Nephron progenitor cell (in vitro differentiated cells): Measurements from ENCODE around the gene TTC23.

Source experiments
- DNase-seq: peaks from one replicate; pipeline ENCODE4 v3.0.0; 2021
- H3K27ac Mint-ChIP-seq: 2 replicates; pipeline ENCODE4 v1.8.0; 2021; ENCODE audit warnings: mild to moderate bottlenecking, moderate library complexity, mixed read lengths
- H3K27me3 Mint-ChIP-seq: 2 replicates; pipeline ENCODE4 v1.8.0; 2021; ENCODE audit warnings: mild to moderate bottlenecking, low read depth, mixed read lengths; ENCODE audit not compliant: poor library complexity
- H3K36me3 Mint-ChIP-seq: 2 replicates; pipeline ENCODE4 v1.8.0; 2021; ENCODE audit warnings: low read depth, mixed read lengths
- H3K4me1 Mint-ChIP-seq: 2 replicates; pipeline ENCODE4 v1.8.0; 2021; ENCODE audit warnings: mixed read lengths
- H3K4me3 Mint-ChIP-seq: 2 replicates; pipeline ENCODE4 v1.8.0; 2021; ENCODE audit warnings: mild to moderate bottlenecking, moderate library complexity, mixed read lengths
- H3K9me3 Mint-ChIP-seq: 2 replicates; pipeline ENCODE4 v1.8.0; 2021; ENCODE audit warnings: mild to moderate bottlenecking, moderate library complexity, mixed read lengths
- TF ChIP-seq, protein P1 (sequence below): fragments of 200-600 bp; sonication (generic); IDR thresholded peaks from 2 replicates; pipeline ENCODE4 v1.5.0; 2021; ENCODE audit warnings: antibody characterized with exemption

The TTC23 gene

DNA sequence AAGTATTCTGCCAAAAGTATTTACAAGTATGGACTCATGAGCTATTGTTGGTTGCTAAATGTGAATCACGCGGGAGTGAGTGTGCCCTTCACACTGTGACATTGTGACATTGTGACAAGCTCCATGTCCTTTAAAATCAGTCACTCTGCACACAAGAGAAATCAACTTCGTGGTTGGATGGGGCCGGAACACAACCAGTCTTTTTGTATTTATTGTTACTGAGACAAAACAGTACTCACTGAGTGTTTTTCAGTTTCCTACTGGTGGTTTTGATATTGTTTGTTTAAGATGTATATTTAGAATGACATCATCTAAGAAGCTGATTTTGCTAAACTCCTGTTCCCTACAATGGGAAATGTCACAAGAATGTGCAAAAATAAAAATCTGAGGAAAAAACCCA lies 114.2 kb downstream of the TTC23 start:
- no peak for DNase-seq
- no peak overlapping the region for H3K4me3 Mint-ChIP-seq
- H3K27ac Mint-ChIP-seq, result no peak overlapping the region
- peaks cover 2% of the 10 kb centered on the region for H3K27me3 Mint-ChIP-seq
- H3K36me3 Mint-ChIP-seq, result peaks cover 55% of the 10 kb centered on the region
- peaks cover 4% of the 10 kb centered on the region for H3K9me3 Mint-ChIP-seq
- H3K4me1 Mint-ChIP-seq, result peaks cover 23% of the 10 kb centered on the region
- TF ChIP-seq, protein P1, sequence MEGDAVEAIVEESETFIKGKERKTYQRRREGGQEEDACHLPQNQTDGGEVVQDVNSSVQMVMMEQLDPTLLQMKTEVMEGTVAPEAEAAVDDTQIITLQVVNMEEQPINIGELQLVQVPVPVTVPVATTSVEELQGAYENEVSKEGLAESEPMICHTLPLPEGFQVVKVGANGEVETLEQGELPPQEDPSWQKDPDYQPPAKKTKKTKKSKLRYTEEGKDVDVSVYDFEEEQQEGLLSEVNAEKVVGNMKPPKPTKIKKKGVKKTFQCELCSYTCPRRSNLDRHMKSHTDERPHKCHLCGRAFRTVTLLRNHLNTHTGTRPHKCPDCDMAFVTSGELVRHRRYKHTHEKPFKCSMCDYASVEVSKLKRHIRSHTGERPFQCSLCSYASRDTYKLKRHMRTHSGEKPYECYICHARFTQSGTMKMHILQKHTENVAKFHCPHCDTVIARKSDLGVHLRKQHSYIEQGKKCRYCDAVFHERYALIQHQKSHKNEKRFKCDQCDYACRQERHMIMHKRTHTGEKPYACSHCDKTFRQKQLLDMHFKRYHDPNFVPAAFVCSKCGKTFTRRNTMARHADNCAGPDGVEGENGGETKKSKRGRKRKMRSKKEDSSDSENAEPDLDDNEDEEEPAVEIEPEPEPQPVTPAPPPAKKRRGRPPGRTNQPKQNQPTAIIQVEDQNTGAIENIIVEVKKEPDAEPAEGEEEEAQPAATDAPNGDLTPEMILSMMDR, result no peak

DNA sequence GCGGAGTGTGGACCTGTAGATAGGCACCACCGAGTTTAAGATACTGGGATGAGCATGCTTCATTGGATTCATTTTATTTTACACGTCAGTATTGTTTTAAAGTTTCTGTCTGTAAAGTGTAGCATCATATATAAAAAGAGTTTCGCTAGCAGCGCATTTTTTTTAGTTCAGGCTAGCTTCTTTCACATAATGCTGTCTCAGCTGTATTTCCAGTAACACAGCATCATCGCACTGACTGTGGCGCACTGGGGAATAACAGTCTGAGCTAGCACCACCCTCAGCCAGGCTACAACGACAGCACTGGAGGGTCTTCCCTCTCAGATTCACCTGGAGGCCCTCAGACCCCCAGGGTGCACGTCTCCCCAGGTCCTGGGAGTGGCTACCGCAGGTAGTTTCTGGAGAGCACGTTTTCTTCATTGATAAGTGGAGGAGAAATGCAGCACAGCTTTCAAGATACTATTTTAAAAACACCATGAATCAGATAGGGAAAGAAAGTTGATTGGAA lies 115.0 kb downstream of the TTC23 start:
- Mint-ChIP-seq H3K9me3 (peaks cover 4% of the 10 kb centered on the region), H3K36me3 (peaks cover 57% of the 10 kb centered on the region), H3K4me1 (peaks cover 30% of the 10 kb centered on the region), H3K27me3 (peaks cover 2% of the 10 kb centered on the region), H3K4me3 (no peak overlapping the region), H3K27ac (peak overlapping the region; percentile 6)
- no peak for DNase-seq
- TF ChIP-seq, protein P1, result no peak

DNA sequence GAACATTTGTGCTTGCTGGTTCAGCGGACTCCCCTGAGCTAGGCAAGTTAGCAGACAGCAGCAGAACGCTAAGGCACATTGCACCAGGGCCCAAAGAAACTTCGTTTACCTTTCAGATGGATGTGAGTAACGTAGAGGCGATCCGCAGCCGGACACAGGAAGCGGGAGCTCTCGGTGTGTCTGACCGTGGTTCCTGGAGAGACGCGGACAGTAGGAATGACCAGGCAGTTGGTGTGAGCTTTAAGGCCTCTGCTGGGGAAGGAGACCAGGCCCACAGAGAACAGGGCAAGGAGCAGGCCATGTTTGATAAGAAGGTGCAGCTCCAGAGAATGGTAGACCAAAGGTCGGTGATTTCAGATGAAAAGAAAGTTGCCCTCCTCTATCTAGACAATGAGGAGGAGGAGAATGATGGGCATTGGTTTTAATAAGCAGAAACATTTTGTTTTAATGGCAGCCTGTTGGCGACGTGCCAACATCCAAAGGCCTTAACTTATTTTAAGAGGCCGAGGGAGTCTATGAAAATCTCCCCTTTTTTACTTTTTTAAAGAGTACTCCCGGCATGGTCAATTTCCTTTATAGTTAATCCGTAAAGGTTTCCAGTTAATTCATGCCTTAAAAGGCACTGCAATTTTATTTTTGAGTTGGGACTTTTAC lies 116.6 kb downstream of the TTC23 start:
- H3K4me1 Mint-ChIP-seq, result peaks cover 30% of the 10 kb centered on the region
- H3K36me3 Mint-ChIP-seq, result peaks cover 65% of the 10 kb centered on the region
- peak overlapping the region; percentile 29 for H3K27ac Mint-ChIP-seq
- no peak overlapping the region for H3K4me3 Mint-ChIP-seq
- H3K9me3 Mint-ChIP-seq, result peaks cover 4% of the 10 kb centered on the region
- DNase-seq, result no peak
- peaks cover 2% of the 10 kb centered on the region for H3K27me3 Mint-ChIP-seq
- TF ChIP-seq, protein P1, result no peak

DNA sequence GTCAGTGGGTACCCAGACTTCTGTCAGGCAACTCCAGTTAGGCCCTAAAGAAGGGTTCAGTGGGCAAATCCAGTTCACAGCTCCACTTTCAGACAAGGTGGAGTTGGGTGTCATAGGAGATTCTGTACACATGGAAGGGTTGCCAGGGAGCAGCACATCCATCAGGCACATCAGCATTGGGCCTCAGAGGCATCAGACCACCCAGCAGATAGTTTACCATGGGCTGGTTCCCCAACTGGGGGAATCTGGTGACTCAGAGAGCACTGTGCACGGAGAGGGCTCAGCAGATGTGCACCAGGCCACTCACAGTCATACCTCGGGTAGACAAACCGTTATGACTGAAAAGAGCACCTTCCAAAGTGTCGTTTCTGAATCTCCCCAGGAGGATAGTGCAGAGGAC lies 117.3 kb downstream of the TTC23 start:
- Mint-ChIP-seq H3K9me3 (peaks cover 4% of the 10 kb centered on the region), H3K36me3 (peaks cover 64% of the 10 kb centered on the region), H3K4me1 (peaks cover 30% of the 10 kb centered on the region), H3K27ac (peak overlapping the region; percentile 29), H3K27me3 (peaks cover 2% of the 10 kb centered on the region), H3K4me3 (no peak overlapping the region)
- TF ChIP-seq, protein P1, result no peak
- no peak for DNase-seq

DNA sequence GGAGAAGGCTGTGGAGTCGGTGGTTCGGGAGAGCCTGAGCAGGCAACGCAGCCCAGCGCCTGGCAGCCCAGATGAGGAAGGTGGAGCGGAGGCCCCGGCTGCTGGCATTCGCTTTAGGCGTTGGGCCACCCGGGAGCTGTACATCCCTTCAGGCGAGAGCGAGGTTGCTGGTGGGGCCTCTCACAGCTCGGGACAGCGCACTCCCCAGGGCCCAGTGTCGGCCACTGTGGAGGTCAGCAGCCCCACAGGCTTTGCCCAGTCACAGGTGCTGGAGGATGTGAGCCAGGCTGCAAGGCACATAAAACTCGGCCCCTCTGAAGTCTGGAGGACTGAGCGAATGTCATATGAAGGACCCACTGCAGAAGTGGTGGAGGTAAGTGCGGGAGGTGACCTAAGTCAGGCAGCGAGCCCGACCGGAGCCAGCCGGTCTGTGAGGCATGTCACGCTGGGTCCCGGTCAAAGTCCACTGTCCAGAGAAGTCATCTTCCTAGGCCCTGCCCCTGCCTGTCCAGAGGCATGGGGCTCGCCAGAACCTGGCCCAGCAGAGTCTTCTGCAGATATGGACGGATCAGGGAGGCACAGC lies 117.8 kb downstream of the TTC23 start:
- H3K36me3 Mint-ChIP-seq, result peaks cover 58% of the 10 kb centered on the region
- TF ChIP-seq, protein P1, result no peak
- DNase-seq, result no peak

More for the DNA sequence above, 117.8 kb downstream of the TTC23 start:
- Mint-ChIP-seq H3K4me1 (peaks cover 30% of the 10 kb centered on the region), H3K9me3 (peaks cover 4% of the 10 kb centered on the region), H3K27ac (peak overlapping the region; percentile 31), H3K27me3 (peaks cover 2% of the 10 kb centered on the region), H3K4me3 (no peak overlapping the region)
